Stimulated activated CD4-positive, alpha-beta T cell treated with anti-CD3 and anti-CD28 coated beads, Interleukin-1b, Interleukin-23, amount 100 ng/mL, for 24 hours (primary cell): Measurements from ENCODE around the gene GGA1.
"Not testable (repeated sequence)": the region's sequence is repeated elsewhere in the genome, so short reads cannot be mapped to it uniquely, and the experiment has no call there.

Experiments
- DNase-seq, 4 experiments: peaks; one replicate each; pipeline ENCODE4 v3.0.0-alpha.2; 2020; ENCODE audit warnings: low read depth in 4 of 4, low spot score in 1 of 4

The GGA1 gene

DNA sequence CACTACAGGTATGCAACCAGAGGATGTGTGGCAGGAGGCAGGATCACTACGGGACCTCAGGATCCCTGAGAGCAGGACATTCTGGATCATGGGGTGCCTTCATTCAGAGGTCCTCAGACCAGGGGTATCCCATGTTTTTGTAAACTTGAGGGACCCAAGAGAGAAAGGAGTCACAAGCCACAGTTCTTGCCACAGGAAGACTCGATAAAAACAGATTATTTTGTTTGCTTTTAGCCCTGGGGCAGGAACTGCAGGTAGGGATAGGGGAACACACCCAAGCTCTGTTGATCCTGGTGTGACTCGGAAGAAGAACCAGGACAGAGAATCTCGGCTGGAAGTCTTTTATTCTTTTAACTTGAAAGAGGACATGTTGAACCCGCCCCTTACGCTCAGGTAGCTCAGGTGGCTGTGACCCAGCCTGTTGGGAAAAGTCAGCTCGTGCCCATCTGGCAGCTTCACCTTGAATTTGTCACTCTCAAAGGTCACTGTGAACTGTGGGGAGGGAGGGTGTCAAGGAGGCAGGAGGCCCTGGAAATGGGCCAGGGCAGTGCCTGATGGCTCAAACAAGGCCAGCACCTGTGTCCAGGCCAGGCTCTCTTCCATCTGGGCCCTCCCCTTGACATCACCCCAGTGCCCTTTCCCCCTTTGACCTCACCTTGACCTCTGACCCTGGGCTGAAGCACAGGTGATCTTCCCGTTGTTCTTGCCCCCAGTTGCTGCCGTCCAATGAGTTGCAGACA lies 38.5 kb upstream of the GGA1 start:
- no peak for DNase-seq

DNA sequence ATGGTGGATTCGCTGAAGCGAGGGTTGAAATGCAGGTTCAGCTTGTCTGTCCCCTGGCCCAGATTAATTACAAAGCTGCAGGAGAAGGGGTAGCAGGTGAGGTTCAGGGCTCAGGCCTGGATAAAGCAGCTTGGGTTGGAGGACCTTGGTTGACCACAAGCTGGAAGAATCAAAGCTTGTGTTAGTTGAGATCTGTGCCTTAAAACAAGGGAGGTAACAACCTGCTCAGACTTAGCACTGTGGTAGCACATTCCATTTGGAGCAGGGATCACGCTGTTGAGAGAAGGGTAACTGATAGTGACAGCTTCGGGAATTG lies 38.0 kb upstream of the GGA1 start:
- no peak for DNase-seq

DNA sequence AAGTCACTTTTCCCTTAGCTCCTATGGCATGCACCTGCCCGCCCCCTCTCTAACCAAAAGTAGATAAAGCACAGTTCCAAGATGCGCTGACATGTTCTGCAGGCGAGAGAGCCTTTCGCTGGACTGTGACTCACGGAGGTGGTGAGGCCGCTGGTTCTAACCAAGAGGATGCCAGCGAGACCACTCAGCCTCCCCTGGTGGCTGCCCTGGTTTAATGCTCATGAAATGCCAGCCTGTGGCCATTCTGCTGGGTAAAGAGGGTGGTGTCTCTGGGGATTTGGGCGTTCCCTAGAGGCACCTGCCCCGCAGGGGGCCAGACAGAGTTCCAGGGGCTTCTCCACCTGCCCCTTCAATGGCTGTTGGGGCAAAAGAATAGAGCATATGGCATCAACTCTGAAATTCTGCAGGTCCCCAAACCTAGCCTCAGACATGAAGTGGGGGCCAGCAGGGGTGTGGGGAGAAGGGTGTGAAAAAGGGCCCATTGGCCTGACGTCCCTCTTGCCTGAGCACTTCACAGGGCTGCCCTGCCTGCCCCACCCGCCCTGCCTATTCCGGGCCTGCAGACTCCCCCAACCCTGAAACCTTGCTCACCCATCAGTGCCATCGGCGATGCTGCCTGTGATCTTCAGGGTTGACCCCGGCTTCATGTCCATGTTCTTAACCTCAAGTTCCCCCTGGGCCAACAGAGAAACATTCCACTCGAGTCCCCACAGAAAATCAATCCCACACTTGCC lies 37.2 kb upstream of the GGA1 start:
- no peak for DNase-seq

DNA sequence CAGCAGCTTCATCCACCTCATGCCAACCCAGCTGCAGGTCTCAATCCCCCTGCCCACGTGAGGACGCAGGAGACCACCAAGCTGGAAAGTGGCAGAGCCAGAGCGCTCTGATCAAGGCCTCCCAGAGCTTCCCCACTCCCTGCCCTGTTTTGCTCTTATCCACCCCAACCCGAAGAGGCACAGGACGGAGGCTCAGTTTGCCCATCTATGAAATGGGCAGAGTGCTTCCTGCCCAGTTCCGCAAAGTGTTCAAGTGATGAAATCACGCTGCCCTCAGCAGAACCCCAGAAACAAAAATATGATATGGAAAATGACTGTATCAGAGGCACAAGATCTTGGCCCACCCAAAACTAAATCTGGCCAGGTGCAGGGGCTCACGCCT lies 36.7 kb upstream of the GGA1 start:
- DNase-seq, result no peak

DNA sequence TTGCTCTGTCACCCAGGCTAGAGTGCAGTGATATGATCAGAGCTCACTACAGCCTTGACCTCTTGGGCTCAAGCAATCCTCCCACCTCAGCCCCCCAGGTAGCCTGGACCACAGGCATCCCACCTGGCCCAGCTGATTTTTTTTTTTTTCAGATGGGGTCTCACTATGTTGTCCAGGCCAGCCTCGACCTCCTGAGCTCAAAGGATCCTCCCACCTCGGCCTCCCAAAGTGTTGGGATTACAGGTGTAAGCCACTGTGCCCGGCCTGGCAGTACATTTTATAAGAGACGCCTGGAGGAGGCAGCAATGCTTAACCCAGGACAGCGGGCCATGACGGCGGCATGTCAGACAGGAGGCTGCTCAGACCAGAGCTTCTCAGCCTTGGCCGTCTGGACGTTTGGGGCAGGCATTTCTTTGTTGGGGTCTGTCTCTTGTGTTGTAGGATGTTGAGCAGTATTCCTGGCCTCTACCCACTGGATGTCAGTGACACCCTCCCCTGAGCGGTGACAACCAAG lies 33.1 kb upstream of the GGA1 start:
- no peak for DNase-seq

DNA sequence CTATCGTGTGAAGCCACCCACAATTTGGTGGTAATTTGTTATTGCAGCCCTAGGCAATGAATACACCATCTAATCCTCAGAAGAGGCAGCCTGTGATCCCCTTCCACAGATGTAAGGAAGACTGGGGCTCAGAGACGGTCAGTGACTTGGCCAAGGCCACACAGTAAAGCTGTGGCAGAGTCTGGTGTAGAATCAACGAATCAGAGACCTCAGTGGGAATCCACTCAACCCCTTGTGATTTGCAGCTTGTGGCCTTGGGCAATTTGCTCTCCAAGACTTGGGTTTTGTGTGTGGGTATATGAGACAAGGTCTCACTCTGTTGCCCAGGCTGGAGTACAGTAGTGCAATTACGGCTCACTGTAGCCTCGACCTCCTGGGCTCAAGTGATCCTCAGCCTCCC lies 30.6 kb upstream of the GGA1 start:
- no peak for DNase-seq

DNA sequence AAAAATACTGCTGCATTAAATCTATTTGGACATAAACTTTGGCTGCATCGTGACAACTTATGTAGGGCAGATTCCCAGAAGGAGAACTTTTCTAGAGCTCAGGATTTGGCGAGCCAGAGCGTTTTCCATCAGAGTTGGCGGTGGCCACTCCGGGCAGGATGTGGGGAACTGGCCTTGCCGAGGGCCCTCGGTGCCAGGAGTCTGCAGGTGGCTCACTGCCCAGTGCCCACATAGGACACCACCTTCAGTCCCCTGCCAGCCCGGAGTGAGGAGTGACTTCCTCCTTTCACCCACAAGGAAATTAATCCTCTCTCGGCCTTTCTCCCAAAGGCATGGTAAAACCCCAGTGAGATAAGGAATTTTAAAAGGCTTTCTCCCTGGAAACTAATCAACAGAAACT lies 27.1 kb upstream of the GGA1 start:
- no peak for DNase-seq

DNA sequence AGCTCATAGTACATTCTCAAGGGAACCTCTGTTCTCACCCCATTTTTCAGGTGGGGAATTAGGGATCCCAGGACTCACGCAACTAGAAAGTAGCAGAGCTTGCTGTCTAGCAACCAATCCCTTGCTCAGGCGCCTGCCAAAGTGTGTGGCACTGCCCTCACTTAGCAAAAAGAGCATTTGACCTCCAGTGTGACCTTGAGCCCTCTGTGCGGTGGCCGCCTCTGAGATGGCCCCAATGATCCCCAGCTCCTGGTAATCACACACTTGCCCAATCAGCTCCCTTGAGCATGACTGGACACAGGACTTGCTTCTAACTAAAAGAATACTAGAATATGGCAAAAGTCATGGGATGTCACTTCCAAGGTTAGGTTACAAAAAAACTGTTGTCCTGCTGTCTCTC lies 26.1 kb upstream of the GGA1 start:
- DNase-seq, result no peak

DNA sequence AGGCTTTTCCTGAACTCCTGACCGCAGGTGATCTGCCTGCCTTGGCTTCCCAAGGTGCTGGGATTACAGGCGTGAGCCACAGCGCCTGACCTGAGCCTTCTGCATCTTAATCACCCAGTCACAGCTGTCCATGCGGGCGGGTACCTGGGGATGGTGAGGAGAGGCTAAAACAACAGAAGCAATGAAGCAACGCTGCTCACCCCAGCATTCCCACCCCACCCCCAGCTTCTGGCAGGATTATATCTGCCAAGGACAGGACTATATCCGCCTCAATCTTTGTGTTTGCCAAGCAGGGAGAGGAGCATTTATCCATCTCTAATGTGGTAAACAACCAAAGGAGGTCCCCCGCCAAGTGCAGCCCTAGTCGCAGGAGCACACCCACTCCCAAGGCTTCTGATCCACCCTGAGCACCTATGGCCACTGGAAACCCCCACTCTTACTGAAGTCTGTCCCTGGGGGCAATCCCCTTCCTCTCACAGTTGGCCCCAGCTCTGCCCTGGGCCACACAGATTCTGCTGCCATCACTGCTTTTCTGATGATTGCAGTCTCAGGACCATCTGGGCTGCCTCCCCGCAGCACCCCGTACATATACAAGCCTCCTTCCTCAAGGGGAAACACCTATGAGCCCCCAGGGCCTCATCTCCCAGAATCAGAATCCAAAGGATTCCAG lies 20.0 kb upstream of the GGA1 start:
- no peak for DNase-seq

DNA sequence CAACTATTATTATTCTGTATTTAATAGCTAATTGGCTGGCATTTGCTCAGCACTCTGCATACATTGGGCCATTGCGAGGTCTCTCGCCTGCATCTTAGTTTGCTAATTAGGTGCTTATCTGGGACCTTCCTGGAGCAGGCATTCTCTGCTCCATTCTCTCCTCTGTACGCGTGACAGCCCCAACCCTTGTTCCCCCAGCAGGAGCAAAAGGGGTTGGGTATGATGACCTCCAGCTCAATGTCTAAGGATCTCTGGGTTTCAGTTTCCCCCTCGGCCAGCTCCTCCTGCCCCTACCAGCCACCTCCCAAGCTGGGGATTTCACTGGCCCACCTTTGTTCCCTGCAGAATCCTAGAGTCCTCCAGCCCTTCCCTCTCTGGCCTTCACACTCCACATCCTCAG lies 19.0 kb upstream of the GGA1 start:
- DNase-seq, result no peak

DNA sequence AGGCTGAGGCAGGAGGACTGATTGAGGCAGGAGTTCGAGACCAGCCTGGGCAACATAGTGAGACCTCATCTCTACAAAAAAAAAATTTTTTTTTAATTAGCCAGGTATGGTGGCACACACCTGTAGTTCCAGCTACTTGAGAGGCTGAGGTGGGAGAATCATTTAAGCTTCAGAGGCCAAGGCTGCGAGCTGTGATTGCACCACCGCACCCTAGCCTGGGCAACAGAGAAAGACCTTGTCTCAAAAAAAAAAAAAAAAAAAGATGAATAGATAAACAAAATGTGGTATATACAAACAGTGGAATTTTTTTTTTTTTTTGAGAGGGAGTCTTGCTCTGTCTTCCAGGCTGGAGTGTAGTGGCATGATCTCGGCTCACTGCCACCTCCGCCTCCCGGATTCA lies 17.6 kb upstream of the GGA1 start:
- not testable (repeated sequence) for DNase-seq

DNA sequence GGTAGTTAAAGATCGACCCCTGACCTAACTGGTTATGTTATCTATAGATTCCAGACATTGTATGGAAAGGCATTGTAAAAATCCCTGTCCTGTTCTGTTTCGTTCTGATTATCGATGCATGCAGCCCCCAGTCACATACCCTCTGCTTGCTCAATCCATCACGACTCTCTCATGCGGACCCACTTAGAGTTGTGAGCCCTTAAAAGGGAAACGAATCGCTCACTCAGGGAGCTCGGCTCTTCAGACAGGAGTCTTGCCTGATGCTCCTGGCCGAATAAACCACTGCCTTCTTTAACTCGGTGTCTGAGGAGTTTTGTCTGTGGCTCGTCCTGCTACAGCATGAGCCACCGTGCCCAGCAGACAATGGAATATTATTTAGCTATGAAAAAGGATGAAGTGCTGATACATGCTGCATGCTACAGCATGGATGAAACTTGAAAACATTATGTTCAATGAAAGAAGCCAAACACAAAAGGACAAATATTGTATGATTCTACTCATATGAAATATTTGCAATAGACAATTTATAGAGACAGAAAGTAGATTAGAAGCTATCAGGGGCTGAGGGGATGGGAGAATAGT lies 16.7 kb upstream of the GGA1 start:
- no peak for DNase-seq

DNA sequence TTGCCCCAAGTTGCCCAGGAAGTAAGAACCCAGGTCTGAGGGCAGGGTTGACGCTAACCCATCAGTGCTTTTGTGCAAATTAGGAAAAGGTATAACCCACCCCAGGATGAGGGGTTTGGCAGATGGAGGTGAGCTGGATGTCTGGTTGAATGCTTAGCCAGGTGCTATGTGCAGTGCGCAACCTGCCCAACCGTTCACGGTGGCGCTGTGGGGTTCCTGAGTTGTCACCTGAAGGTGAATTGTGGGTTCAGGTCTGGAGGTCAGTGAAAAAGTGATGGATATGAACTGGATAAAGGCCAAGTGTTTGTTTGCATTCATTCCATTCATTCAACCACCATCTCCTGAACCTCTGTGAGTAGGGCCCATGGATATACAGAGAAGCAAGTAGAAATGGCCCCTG lies 14.4 kb upstream of the GGA1 start:
- DNase-seq, result no peak

DNA sequence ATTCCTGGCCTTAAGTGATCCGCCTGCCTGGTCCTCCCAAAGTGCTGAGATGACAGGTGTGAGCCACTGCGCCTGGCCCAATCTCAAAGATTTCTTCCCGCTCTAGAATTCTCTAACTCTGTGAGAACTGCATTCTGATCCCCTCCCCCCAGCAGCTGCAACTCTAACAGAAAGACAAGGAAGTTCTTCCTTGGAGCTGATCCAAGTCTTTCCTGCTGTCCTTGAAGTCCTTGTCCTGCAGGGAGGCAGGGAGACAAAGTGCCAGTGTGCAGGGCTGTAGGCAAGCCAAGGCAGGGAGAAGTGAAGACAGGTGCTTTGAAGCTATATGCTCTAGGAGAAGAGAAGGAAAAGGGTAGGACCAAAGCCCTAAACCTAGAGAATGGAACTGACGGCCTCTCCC lies 9.5 kb upstream of the GGA1 start:
- DNase-seq, result no peak

DNA sequence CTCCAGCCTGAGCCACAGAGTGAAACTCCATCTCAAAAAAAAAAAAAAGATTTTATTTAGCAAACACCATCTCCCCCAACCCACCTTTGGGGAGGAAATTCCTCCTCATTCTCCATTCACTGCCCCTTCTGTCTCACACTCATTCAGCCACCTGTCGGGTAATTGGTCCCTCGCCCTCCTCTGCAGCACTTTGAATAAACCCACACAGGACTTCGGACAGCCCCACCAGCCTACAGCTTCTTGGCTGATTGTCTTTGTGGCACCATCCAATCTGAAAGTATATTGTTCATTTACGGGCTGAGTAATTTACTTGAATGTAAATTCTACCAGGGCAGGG lies 7.5 kb upstream of the GGA1 start:
- no peak for DNase-seq

DNA sequence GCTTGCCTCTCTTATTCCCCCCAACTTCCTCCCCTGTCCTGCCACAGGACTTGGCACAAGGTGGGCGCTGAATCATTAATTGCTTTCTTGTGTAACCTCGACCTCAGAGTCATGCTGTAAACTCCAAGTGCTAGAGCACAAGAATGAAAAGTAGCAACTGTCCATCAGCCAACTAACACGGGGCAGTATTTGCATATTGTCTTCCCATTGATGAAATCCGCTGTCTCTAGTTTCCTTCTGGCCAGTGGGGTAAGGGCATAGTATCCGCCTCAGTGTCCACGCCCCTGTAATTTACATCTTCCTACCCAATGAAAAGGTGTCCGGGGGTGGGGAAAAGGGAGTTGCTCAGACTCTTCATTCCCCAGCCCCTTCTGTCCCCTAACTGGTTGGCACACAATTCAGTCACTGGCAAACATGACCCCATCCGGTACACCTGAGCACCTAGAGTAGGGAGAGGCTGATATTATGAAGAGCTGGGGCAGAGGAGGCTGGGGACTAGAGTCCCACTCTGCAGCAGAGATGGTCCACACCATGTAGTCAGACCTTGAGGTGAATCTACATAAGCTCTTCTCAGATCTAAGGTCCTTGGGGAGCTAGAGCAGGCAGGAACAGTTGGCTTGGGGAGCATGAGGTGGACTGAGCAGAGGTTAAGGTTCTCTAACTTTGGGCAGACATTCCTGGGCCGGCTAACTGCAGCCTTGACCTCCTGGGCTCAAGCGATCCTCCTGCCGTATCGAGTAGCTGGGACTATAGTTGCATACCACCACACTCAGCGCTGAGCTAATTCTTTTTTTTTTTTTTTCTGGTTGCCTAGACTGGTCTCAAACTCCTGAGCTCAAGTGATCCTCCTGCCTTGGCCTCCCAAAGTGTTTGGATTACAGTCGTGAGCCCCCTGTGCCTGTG lies 6.8 kb upstream of the GGA1 start:
- no peak for DNase-seq

DNA sequence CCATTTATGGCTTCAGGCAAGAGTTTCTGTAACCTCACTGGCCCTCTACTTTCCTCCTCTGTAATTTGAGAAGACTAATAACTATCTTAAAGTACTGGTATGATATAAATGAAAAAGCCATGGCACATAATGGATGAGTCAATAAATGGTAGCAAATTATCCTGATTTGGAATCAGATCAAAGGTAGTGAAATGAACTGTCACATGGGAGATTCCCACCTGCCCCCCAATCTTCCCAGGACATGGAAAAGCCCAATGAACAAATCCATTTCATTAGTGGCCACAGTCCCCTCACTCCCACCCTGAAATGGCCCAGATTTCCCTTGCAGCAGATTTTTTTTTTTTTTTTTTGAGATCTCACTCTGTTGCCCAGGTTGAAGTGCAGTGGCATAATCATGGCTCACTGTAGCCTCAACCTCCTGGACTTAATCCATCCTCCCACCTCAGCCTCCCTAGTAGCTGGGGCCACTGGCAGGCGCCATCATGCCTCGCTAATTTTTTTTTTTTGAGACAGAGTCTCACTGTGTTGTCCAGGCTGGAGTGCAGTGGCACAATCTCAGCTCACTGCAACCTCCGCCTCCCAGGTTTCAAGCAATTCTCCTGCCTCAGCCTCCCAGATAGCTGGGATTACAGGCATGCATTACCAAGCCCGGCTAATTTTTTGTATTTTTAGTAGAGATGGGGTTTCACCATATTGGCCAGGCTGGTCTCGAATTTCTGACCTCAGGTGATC lies 5.9 kb upstream of the GGA1 start:
- not testable (repeated sequence) for DNase-seq

DNA sequence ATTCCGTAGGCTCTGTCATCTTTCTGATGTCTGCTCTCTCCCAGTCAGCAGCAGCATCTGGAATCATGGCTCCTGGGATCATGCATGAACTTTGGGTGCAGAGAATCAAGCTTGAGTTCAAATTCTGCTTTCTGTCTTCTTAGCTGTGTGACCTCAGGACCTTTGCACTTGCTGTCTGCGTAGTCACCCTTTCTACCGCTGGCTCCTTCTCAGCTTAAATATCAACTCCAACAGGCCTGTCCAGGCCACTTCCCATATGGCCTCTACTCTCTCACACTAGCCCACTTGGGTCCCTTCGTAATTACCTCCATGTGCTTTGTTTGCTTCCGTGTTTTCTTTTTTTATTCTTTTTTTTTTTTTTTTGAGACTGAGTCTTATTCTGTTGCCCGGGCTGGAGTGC lies 4.6 kb upstream of the GGA1 start:
- DNase-seq, result no peak

DNA sequence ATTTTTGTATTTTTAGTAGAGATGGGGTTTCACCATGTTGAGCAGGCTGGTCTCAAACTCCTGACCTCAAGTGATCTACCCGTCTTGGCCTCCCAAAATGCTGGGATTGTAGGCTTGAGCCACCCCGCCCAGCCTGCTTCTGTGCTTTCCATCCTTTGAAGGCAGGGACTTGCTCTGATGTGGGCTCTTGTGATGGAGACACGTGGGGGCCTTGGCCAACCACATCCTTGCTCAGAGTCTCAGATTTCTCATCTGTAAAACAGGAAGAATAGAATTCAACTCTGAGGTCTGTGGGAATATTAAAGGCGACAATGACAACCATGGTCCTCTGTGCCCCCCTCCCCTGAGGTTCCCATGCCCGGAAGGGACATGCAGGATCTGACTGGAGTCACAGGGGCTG lies 3.8 kb upstream of the GGA1 start:
- DNase-seq, result no peak
